ENCODE results near the gene MDN1.
"Not testable (repeated sequence)": the region's sequence is repeated elsewhere in the genome, so short reads cannot be mapped to it uniquely, and the experiment has no call there.

Gene MDN1

GRCh38 chr6:89734526-89734925, 85.1 kb downstream of the MDN1 start:
- Mint-ChIP-seq H3K27me3 (no peaks in the 10 kb centered on the region), H3K9me3 (no peaks in the 10 kb centered on the region), H3K4me1 (no peaks in the 10 kb centered on the region), H3K4me3 (no peak overlapping the region), H3K27ac (ENCODE audit: low read depth) (no peak overlapping the region), H3K36me3 (ENCODE audit: insufficient read depth) (peaks cover 53% of the 10 kb centered on the region)
- no peak for ATAC-seq (replicated peaks; ENCODE audit: extremely low read depth, poor library complexity, severe bottlenecking)
- no peak for DNase-seq (ENCODE audit: low spot score in 2 of 2)

- no peak overlapping the region for H3K27ac Mint-ChIP-seq (ENCODE audit: low read depth)
- H3K36me3 Mint-ChIP-seq (ENCODE audit: insufficient read depth) = peaks cover 59% of the 10 kb centered on the region
- no peaks in the 10 kb centered on the region for H3K9me3 Mint-ChIP-seq
- DNase-seq (ENCODE audit: low spot score in 2 of 2) = no peak
- ATAC-seq (replicated peaks; ENCODE audit: extremely low read depth, poor library complexity, severe bottlenecking) = no peak
- H3K27me3 Mint-ChIP-seq = no peaks in the 10 kb centered on the region
- H3K4me1 Mint-ChIP-seq = no peaks in the 10 kb centered on the region
- no peak overlapping the region for H3K4me3 Mint-ChIP-seq
Observed at GRCh38 chr6:89731924-89732567, 87.5 kb downstream of the MDN1 start.

DNA sequence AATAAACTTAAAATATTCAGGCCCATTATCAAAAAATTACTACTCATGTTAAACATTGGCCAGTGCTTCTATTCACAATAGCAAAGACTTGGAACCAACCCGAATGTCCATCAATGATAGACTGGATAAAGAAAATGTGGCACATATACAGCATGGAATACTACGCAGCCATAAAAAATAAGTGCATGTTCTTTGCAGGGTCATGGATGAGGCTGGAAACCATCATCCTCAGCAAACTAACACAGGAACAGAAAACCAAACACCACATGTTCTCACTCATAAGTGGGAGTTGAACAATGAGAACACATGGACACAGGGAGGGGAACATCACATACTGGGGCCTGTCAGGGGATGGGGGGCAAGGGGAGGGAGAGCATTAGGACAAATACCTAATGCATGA, 88.3 kb downstream of the MDN1 start:
- H3K4me1 Mint-ChIP-seq; H3K27ac Mint-ChIP-seq (ENCODE audit: low read depth); ATAC-seq (replicated peaks; ENCODE audit: extremely low read depth, poor library complexity, severe bottlenecking); H3K9me3 Mint-ChIP-seq; H3K27me3 Mint-ChIP-seq; H3K4me3 Mint-ChIP-seq; DNase-seq (ENCODE audit: low spot score in 2 of 2): not testable (repeated sequence)
- peaks cover 60% of the 10 kb centered on the region for H3K36me3 Mint-ChIP-seq (ENCODE audit: insufficient read depth)

- Mint-ChIP-seq H3K27me3 (no peaks in the 10 kb centered on the region), H3K4me1 (no peaks in the 10 kb centered on the region), H3K4me3 (no peak overlapping the region), H3K27ac (ENCODE audit: low read depth) (no peak overlapping the region), H3K36me3 (ENCODE audit: insufficient read depth) (peaks cover 58% of the 10 kb centered on the region), H3K9me3 (no peaks in the 10 kb centered on the region)
- no peak for DNase-seq (ENCODE audit: low spot score in 2 of 2)
- ATAC-seq (replicated peaks; ENCODE audit: extremely low read depth, poor library complexity, severe bottlenecking) = no peak
Observed at GRCh38 chr6:89729818-89730217, 89.8 kb downstream of the MDN1 start.

- Mint-ChIP-seq H3K27ac (ENCODE audit: low read depth) (no peak overlapping the region), H3K27me3 (no peaks in the 10 kb centered on the region), H3K36me3 (ENCODE audit: insufficient read depth) (peaks cover 59% of the 10 kb centered on the region), H3K9me3 (no peaks in the 10 kb centered on the region), H3K4me1 (no peaks in the 10 kb centered on the region), H3K4me3 (no peak overlapping the region)
- ATAC-seq (replicated peaks; ENCODE audit: extremely low read depth, poor library complexity, severe bottlenecking) (no peak), DNase-seq (ENCODE audit: low spot score in 2 of 2) (no peak)
Observed at GRCh38 chr6:89727501-89727900, 92.1 kb downstream of the MDN1 start.

- H3K36me3 Mint-ChIP-seq (ENCODE audit: insufficient read depth) = peaks cover 47% of the 10 kb centered on the region
- no peak overlapping the region for H3K4me3 Mint-ChIP-seq
- H3K27ac Mint-ChIP-seq (ENCODE audit: low read depth) = no peak overlapping the region
Observed at GRCh38 chr6:89724981-89725380, 94.6 kb downstream of the MDN1 start.

GRCh38 chr6:89723046-89723445, 96.5 kb downstream of the MDN1 start:
- DNase-seq (ENCODE audit: low spot score in 2 of 2) = no peak
- no peaks in the 10 kb centered on the region for H3K9me3 Mint-ChIP-seq
- ATAC-seq (replicated peaks; ENCODE audit: extremely low read depth, poor library complexity, severe bottlenecking) = no peak
- H3K27me3 Mint-ChIP-seq = no peaks in the 10 kb centered on the region
- H3K36me3 Mint-ChIP-seq (ENCODE audit: insufficient read depth) = peaks cover 42% of the 10 kb centered on the region
- H3K27ac Mint-ChIP-seq (ENCODE audit: low read depth) = no peak overlapping the region
- H3K4me1 Mint-ChIP-seq = no peaks in the 10 kb centered on the region
- no peak overlapping the region for H3K4me3 Mint-ChIP-seq

More at GRCh38 chr6:89724981-89725380, 94.6 kb downstream of the MDN1 start:
- Mint-ChIP-seq H3K4me1 (no peaks in the 10 kb centered on the region), H3K27me3 (no peaks in the 10 kb centered on the region), H3K9me3 (no peaks in the 10 kb centered on the region)
- no peak for DNase-seq (ENCODE audit: low spot score in 2 of 2)
- ATAC-seq (replicated peaks; ENCODE audit: extremely low read depth, poor library complexity, severe bottlenecking) = no peak

DNA sequence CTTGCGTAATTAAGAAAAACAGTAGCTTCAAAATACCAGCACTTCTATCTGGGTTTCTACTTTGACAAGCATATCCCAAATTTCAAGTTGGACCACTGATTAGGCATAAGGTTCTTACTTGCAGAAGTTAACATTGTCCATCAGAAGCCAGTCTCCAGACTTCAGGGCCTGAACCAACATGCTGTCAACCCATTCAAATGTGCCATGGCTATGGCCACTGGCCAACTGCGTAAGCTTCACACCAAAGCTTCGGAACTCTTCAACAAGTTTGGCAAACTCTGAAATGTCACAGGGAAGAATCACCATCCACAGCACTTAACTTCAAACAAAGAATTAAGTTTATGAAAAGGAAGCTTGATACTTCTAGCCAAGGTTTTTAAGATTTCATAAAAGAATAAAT, 103.1 kb downstream of the MDN1 start:
- Mint-ChIP-seq H3K36me3 (ENCODE audit: insufficient read depth) (peaks cover 39% of the 10 kb centered on the region), H3K27ac (ENCODE audit: low read depth) (no peak overlapping the region), H3K4me1 (no peaks in the 10 kb centered on the region), H3K9me3 (no peaks in the 10 kb centered on the region), H3K4me3 (no peak overlapping the region), H3K27me3 (no peaks in the 10 kb centered on the region)
- no peak for DNase-seq (ENCODE audit: low spot score in 2 of 2)
- no peak for ATAC-seq (replicated peaks; ENCODE audit: extremely low read depth, poor library complexity, severe bottlenecking)

GRCh38 chr6:89711801-89712200, 107.8 kb downstream of the MDN1 start:
- Mint-ChIP-seq H3K36me3 (ENCODE audit: insufficient read depth) (peaks cover 56% of the 10 kb centered on the region), H3K4me1 (no peaks in the 10 kb centered on the region), H3K9me3 (no peaks in the 10 kb centered on the region), H3K4me3 (no peak overlapping the region), H3K27ac (ENCODE audit: low read depth) (no peak overlapping the region), H3K27me3 (no peaks in the 10 kb centered on the region)
- no peak for ATAC-seq (replicated peaks; ENCODE audit: extremely low read depth, poor library complexity, severe bottlenecking)
- no peak for DNase-seq (ENCODE audit: low spot score in 2 of 2)

- Mint-ChIP-seq H3K36me3 (ENCODE audit: insufficient read depth) (peaks cover 63% of the 10 kb centered on the region), H3K9me3 (no peaks in the 10 kb centered on the region), H3K4me3 (no peak overlapping the region)
Observed at GRCh38 chr6:89708316-89708715, 111.3 kb downstream of the MDN1 start.

GRCh38 chr6:89707766-89708165, 111.8 kb downstream of the MDN1 start:
- Mint-ChIP-seq H3K4me1 (no peaks in the 10 kb centered on the region), H3K9me3 (no peaks in the 10 kb centered on the region), H3K27me3 (no peaks in the 10 kb centered on the region), H3K27ac (ENCODE audit: low read depth) (peak overlapping the region; percentile 47), H3K36me3 (ENCODE audit: insufficient read depth) (peaks cover 61% of the 10 kb centered on the region), H3K4me3 (no peak overlapping the region)
- DNase-seq (ENCODE audit: low spot score in 2 of 2) = no peak
- ATAC-seq (replicated peaks; ENCODE audit: extremely low read depth, poor library complexity, severe bottlenecking) = no peak

More at GRCh38 chr6:89708316-89708715, 111.3 kb downstream of the MDN1 start:
- H3K27me3 Mint-ChIP-seq = no peaks in the 10 kb centered on the region
- no peak overlapping the region for H3K27ac Mint-ChIP-seq (ENCODE audit: low read depth)
- DNase-seq (ENCODE audit: low spot score in 2 of 2) (no peak), ATAC-seq (replicated peaks; ENCODE audit: extremely low read depth, poor library complexity, severe bottlenecking) (no peak)
- no peaks in the 10 kb centered on the region for H3K4me1 Mint-ChIP-seq

- H3K4me1 Mint-ChIP-seq = no peaks in the 10 kb centered on the region
- H3K36me3 Mint-ChIP-seq (ENCODE audit: insufficient read depth) = peaks cover 53% of the 10 kb centered on the region
- no peak for ATAC-seq (replicated peaks; ENCODE audit: extremely low read depth, poor library complexity, severe bottlenecking)
- no peaks in the 10 kb centered on the region for H3K9me3 Mint-ChIP-seq
- H3K27ac Mint-ChIP-seq (ENCODE audit: low read depth) = no peak overlapping the region
- DNase-seq (ENCODE audit: low spot score in 2 of 2) = no peak
- no peaks in the 10 kb centered on the region for H3K27me3 Mint-ChIP-seq
- no peak overlapping the region for H3K4me3 Mint-ChIP-seq
Observed at GRCh38 chr6:89706121-89706520, 113.5 kb downstream of the MDN1 start.

DNA sequence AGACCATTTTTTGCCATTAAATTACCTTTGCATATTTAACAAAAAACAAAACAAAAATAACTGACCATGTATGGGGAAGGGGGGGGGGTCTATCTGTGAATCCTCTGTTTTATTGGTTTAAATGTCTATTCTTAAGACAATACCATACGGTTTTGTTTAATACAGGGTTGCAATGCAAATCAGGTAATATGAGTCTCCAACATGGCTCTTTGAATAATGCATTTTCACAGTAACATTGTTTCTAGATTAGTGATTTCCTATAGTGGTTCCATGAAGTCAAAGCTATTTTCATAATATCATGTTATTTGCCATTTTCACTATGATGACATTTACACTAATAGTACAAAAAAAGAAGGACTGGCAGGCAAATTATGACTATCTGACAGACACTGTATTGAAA, 116.3 kb downstream of the MDN1 start:
- Mint-ChIP-seq H3K4me3 (no peak overlapping the region), H3K9me3 (no peaks in the 10 kb centered on the region), H3K4me1 (no peaks in the 10 kb centered on the region), H3K36me3 (ENCODE audit: insufficient read depth) (peaks cover 47% of the 10 kb centered on the region), H3K27ac (ENCODE audit: low read depth) (no peak overlapping the region), H3K27me3 (no peaks in the 10 kb centered on the region)
- DNase-seq (ENCODE audit: low spot score in 2 of 2) (no peak), ATAC-seq (replicated peaks; ENCODE audit: extremely low read depth, poor library complexity, severe bottlenecking) (no peak)

Data from central memory CD8-positive, alpha-beta T cell (primary cell).